CD4-positive, alpha-beta T cell treated with Interleukin-4 for 4 hours (primary cell): ENCODE results near the gene PPP4R4.
"Not testable (repeated sequence)": the region's sequence is repeated elsewhere in the genome, so short reads cannot be mapped to it uniquely, and the experiment has no call there.

ENCODE experiments used
- DNase-seq: peaks from one replicate; pipeline ENCODE4 v3.0.0-alpha.2; 2020

Gene PPP4R4

DNA sequence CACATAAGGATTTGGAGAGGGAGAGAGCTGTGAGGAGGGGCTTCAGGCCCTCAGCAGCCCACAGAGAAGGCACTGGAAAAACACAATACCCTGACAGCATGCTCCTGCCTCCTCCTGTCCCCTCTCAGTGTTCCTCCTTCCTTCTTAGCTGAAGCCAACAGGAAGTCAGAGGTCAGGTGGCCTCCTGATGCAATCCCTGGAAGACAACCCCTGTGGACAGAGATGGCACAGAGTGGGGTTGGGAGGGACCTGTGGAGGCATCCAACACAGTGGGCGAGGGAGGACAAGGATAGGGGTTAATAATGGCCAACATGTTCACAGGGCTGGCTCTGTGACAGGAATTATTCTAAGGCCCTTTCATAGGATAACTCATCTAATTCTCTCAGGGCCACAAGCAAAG is 29.4 kb upstream of the PPP4R4 start:
- no peak for DNase-seq

- DNase-seq, result no peak
These were observed 28.1 kb upstream of the PPP4R4 start for GRCh38 chr14:94145902-94146527.

DNA sequence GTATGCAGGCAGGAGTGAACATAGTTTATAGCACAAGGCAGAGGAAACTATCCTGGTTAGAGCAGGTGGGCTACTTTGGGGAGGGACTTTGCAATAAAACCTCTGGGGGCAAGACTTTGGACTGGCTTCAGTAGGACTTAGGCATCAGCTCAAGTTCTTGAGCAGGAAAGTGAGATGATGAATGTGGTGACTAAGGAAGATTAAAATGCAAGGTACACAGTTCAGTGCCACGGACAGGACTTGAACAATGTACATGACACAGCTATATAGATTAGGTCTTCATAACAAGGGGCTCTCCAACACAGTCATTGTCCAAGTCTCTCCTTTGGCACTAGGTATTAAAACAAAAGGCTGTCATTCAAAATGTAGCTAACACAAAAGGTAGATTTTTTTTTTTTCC is 21.4 kb upstream of the PPP4R4 start:
- DNase-seq, result no peak

DNA sequence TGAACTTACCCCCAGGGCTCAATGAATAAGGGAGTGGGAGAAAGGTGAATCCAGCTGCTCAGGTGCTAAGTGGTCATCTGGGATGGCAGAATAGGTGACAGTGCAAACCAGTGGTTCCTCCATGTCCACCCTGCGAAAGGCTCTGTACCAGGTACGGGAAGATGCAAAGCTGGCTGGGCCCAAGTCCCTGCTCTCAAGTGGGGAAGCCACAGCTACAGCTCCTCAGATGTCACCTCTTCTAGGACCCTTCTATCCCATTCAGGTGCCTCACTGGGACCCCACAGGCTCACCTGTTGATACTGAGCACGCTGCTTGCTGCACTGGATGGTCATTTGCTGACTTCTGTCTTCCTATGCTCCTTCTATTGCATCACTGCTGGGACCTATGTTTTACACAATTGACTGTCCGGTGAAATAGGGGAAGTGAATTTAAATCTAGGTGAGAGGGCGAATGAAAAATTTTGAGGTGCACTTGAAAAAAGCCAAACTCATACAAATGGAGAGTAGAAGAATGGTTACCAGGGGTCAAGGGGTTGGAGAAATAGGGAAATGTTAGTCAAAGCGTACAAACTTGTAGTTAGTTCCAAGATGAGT is 20.3 kb upstream of the PPP4R4 start:
- DNase-seq, result no peak

GRCh38 chr14:94156143-94156542 is 18.0 kb upstream of the PPP4R4 start:
- DNase-seq, result not testable (repeated sequence)

GRCh38 chr14:94157197-94157596 is 16.9 kb upstream of the PPP4R4 start:
- DNase-seq, result no peak

DNA sequence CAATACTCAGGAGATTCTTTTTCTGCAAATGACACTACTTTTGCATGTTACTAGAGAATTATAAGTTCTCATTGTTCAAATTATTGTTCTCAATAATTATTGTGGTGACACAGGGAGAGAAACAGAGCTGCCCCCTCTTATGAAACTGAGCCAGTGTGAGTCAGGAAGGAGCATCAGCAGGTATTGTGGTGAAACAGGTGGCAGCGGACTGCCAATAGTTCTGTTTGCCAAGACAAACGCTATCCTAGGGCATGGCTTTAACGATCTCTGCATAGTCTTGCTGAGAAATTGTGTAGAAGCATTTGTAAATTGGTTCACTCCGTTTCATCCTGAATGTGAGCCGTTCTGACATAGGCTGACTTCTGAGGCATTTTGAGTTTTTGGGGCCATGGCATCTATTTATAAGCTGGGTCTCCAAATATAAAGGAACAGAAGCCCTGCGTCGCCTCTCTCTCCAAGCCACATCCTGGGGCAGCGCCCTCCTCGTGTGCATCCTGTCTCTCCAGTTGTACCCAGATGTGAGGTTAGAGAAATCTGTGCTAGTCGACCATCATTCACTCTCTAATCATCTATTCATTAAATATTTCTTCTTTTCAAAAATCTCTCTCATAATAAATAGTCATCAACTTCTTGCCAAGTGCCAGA is 15.8 kb upstream of the PPP4R4 start:
- peak; percentile 19 for DNase-seq

DNA sequence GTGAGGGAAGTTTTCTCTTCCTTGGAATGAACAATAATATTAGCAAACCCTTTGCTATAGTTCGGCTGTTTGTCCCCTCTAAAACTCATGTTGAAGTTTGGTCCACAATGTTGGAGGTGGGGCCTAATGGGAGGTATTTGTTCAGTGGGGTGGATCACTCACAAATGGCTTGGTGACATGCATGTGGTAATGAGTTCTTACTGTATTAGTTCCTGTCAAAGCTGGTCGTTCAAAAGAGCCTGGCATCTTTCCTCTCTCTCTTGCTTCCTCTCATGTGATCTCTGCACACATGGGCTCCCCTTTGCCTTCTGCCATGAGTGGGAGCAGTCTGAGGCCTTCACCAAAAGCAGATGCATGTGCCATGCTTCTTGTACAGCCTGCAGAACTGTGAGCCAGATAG is 13.1 kb upstream of the PPP4R4 start:
- no peak for DNase-seq

- no peak for DNase-seq
These were observed 12.1 kb upstream of the PPP4R4 start for GRCh38 chr14:94161981-94162380.

DNA sequence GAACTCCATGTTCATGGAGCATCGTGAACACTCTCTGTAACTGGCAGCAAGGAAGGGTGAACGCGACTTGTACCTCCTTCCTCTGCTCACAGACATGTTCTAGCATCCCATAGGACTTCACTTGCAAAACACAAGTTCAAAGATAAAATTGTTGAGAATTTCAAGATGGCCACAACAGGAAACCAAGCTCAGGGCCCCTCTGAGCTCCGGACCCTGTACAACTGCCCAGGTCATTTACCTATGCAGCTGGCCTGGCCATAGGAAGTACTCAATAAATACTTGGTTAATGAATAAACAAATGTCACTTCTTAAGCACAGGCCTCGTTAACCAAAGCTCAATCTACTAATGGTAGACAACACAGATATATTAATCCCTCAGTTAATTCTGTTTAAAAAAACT is 11.7 kb upstream of the PPP4R4 start:
- DNase-seq, result no peak

- no peak for DNase-seq
These were observed 10.3 kb upstream of the PPP4R4 start for GRCh38 chr14:94163796-94164195.

GRCh38 chr14:94164685-94165431 is 9.3 kb upstream of the PPP4R4 start:
- DNase-seq, result no peak

GRCh38 chr14:94165744-94166143 is 8.4 kb upstream of the PPP4R4 start:
- DNase-seq, result no peak

- DNase-seq, result no peak
These were observed 4.0 kb upstream of the PPP4R4 start for GRCh38 chr14:94170136-94170535.

GRCh38 chr14:94171208-94171607 is 2.9 kb upstream of the PPP4R4 start:
- DNase-seq, result no peak

- DNase-seq, result no peak
These were observed 1.6 kb upstream of the PPP4R4 start for GRCh38 chr14:94172545-94172944.

- no peak for DNase-seq
These were observed 644 bp upstream of the PPP4R4 start for GRCh38 chr14:94173471-94173884.

- DNase-seq, result no peak
These were observed 485 bp downstream of the PPP4R4 start for GRCh38 chr14:94174604-94175010.

GRCh38 chr14:94175011-94175745 is 1.1 kb downstream of the PPP4R4 start:
- no peak for DNase-seq

DNA sequence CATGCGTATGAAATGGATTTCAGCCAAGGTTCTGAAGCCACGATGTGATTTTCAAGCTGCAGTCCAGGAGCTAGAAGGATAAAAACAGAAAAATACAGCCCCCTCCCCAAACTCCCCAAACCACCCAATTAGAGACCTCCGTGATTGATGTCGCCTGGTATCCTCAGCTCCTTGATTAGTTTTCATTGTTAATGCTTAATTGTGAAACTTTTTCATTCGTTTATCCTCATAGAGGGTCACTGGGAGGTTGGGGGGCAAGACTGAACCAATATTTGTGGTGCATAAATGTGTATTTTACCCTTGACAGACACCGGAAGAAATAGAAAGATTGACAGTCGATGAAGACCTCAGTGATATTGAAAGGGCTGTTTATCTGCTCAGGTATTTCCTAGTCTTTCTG is 1.6 kb downstream of the PPP4R4 start:
- no peak for DNase-seq

DNA sequence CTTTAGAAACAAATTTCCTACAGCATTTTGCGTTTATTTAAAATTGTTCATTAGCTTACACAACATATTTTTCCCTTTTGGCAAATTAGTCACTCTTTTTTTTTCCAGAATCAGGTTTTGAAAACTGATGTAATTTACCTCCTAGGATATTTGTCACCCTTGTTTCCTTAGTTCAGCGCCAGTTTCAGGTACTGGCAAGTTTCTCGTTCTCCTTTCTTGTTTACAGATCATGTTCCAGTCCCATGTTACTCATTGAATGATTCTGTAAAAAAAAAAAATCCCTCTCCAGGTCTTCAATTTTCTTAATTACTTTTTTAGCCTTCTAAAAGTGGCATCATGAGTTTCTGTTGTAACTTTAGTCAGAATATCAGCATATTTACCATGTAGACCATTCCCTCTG is 2.7 kb downstream of the PPP4R4 start:
- DNase-seq, result no peak

DNA sequence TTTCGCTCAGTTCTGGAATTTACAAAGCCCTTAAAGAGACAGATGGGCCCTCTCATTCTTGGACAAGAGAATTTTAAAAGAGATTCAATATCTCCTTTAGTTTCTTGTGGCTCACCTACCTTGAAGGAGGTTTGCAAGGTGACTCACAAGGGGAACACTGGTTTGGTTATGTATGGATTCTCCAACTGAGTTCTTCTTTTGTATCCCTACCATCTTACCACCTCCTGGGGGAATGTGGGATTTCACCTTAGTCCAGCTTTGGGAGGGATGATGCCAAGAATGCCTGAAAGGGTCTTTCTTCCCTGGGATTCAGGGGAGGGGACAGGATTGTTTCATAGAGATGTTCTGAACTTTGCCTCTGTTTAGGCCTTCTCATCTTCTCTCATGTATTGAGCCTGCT is 3.7 kb downstream of the PPP4R4 start:
- DNase-seq, result no peak

DNA sequence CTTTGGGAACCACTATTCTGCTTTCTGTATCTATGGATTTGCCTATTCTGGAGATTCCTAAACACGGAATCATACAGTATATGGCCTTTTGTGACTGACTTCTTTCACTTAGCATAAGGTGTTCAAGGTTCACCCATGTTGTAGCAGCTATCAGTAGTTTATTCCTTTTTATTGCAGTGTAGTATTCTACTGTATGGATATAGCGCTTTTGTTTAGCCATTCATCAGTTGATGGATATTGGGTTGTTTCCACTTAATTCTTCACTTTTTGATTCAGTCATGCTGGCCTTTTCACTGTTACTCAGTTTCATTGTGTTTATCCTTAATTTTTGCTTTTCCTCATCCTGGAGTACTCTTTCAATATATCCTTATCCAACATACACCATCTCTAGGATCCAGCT is 5.1 kb downstream of the PPP4R4 start:
- DNase-seq, result no peak
